Transverse colon (tissue), 4 donors: Measurements from ENCODE around the gene RNU1-3. TPM values are rescaled to one million over a fixed set of nuclear protein-coding genes. Genes with fewer than 3 reads are reported as not detected.
"Not testable (repeated sequence)": the region's sequence is repeated elsewhere in the genome, so short reads cannot be mapped to it uniquely, and the experiment has no call there.

Source experiments
- DNase-seq: peaks from one replicate; pipeline ENCODE4 v3.0.0-alpha.2; 2019
- H3K27ac ChIP-seq, 4 donors: fragments of 200-600 bp; sonication (generic); 2 replicates each; pipeline ENCODE4 v1.5.1; 2016 to 2018; ENCODE audit warnings: inconsistent platforms in 4 of 4
- H3K27me3 ChIP-seq: fragments of 200-600 bp; sonication (generic); 2 replicates; pipeline ENCODE4 v1.5.1; 2017; ENCODE audit warnings: inconsistent platforms
- H3K36me3 ChIP-seq, 4 donors: fragments of 200-600 bp; sonication (generic); 2 replicates each; pipeline ENCODE4 v1.5.1; 2017 to 2019; ENCODE audit warnings: inconsistent platforms in 4 of 4
- H3K4me1 ChIP-seq, 4 donors: fragments of 200-600 bp; sonication (generic); 2 replicates each; pipeline ENCODE4 v1.5.1; 2017 to 2020; ENCODE audit warnings: inconsistent platforms in 4 of 4
- H3K4me3 ChIP-seq, 4 donors: fragments of 200-600 bp; sonication (generic); 1 replicate in 1 of 4; 2 replicates in 3 of 4; pipeline versions ENCODE4 v1.5.1 to v1.6.1; 2017 to 2019; ENCODE audit warnings: inconsistent platforms in 4 of 4
- H3K9me3 ChIP-seq, 2 donors: fragments of 200-600 bp; sonication (generic); 2 replicates each; pipeline ENCODE4 v1.5.1; 2017 to 2019; ENCODE audit warnings: inconsistent platforms in 2 of 2
- CTCF ChIP-seq, 5 experiments: fragments of 200-600 bp in 3 of 5; fragments of 450-650 bp in 2 of 5; sonication (generic) in 3 of 5; IDR thresholded peaks; 1 replicate in 2 of 5; 2 replicates in 3 of 5; pipeline ENCODE4 v1.5.1; 2016 to 2017; ENCODE audit warnings: antibody characterized with exemption in 5 of 5, inconsistent platforms in 3 of 5, mild to moderate bottlenecking in 2 of 5, moderate library complexity in 1 of 5
- WGBS, 2 donors: methylation state at CpG; one replicate each; pipeline ENCODE4 v1.1.5; 2018; ENCODE audit warnings: low coverage in 1 of 2; 5-methylcytosine and 5-hydroxymethylcytosine counted together
- in situ Hi-C, 4 donors: fragments of 200-750 bp; cut with MboI; loops; one replicate each; pipeline versions ENCODE4 v1.15.0 to v1.15.1; 2017; ENCODE audit warnings: low sequenced_read_pairs in 3 of 4, low pct_ligation_motif_present in 1 of 4, low pct_unique_long_range_greater_than_20kb in 1 of 4
- intact Hi-C: fragments of 100-400 bp; cut with DNase I; formaldehyde crosslinking; loops from one replicate; pipeline ENCODE4 v1.15.1; 2023; ENCODE audit warnings: low total_unique reads
- total RNA-seq, 4 donors: library from RNA; depleted of rRNA; stranded (reverse); fragments of >200 nt; gene quantifications; one replicate each; pipeline ENCODE4 v1.1.0, GENCODE V29; 2016

RNU1-3 gene
- total RNA-seq, 4 donors from 2014 or later: under 0.01 TPM; not detected in 1

DNA sequence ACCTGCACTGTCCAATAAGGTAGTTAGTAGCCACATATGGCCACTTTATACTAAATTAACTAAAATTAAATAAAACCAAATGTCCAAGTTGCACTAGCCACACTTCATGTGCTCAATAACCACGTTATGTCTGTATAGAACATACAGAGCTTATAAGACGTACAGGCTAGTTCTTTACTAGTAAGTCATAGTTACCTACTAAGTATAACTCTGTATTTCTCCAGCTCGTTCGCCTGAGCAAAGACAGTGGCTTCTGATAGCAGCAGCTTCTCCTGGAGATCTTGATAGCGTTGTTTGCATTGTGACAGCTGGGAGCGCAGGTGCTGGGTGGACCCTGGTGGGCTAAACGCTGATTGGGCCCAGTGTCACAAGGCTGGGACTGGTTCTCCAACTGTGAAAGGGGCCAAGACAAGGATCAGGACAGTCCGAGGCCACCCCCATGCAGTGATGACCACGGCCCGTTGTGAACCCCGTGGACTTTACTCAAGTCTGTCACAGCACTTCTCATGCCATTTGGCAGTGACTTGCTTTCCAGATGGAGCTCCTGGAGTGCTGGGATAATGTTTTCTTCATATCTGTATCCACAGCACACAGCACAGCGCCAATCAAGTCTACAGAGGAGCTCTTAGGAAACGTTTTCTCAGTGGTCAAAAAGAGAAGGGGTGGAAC is 20.5 kb upstream of the RNU1-3 start:
- intact Hi-C loops: not testable (repeated sequence)
- WGBS, 2 donors: 79% methylated on average over 10 to 13 of the region's 13 CpGs

GRCh38 chr1:16685445-16686371 is 19.0 kb upstream of the RNU1-3 start:
- H3K4me3 ChIP-seq, H3K4me1 ChIP-seq, in situ Hi-C loops, DNase-seq, H3K27ac ChIP-seq, H3K36me3 ChIP-seq, H3K9me3 ChIP-seq, intact Hi-C loops: not testable (repeated sequence)
- WGBS, 2 donors: 43 to 45% methylated on average over 36 to 37 of the region's 37 CpGs
- H3K27me3 ChIP-seq: peaks cover 14% of the 10 kb centered on the region

More for the DNA sequence above, 20.5 kb upstream of the RNU1-3 start:
- H3K27ac ChIP-seq, H3K4me3 ChIP-seq, H3K36me3 ChIP-seq, H3K4me1 ChIP-seq, H3K9me3 ChIP-seq, DNase-seq, in situ Hi-C loops: not testable (repeated sequence)
- peaks cover 14% of the 10 kb centered on the region for H3K27me3 ChIP-seq

- DNase-seq, H3K4me1 ChIP-seq, intact Hi-C loops, H3K9me3 ChIP-seq, H3K27ac ChIP-seq, H3K4me3 ChIP-seq, H3K36me3 ChIP-seq, in situ Hi-C loops: not testable (repeated sequence)
- TF ChIP-seq CTCF (IDR thresholded peaks at IDR 0.05): peak in 4 of 5 experiments; percentile 20 to 75 (median 50)
- peaks cover 14% of the 10 kb centered on the region for H3K27me3 ChIP-seq
- WGBS, 2 donors: 0 to 2% methylated on average over 4 of the region's 4 CpGs
These were observed 18.1 kb upstream of the RNU1-3 start for GRCh38 chr1:16684738-16685337.

- WGBS, 2 donors: 0% methylated on average over 2 of the region's 2 CpGs
- intact Hi-C loops, H3K4me3 ChIP-seq, H3K36me3 ChIP-seq, H3K4me1 ChIP-seq, H3K9me3 ChIP-seq, in situ Hi-C loops, H3K27ac ChIP-seq, DNase-seq: not testable (repeated sequence)
- peaks cover 14% of the 10 kb centered on the region for H3K27me3 ChIP-seq
These were observed 17.4 kb upstream of the RNU1-3 start for GRCh38 chr1:16684152-16684551.

- H3K4me1 ChIP-seq, in situ Hi-C loops, DNase-seq, H3K27ac ChIP-seq, H3K36me3 ChIP-seq, H3K4me3 ChIP-seq, intact Hi-C loops, H3K9me3 ChIP-seq: not testable (repeated sequence)
- peaks cover 24% of the 10 kb centered on the region for H3K27me3 ChIP-seq
These were observed 16.1 kb upstream of the RNU1-3 start for GRCh38 chr1:16682803-16683202.

GRCh38 chr1:16680366-16680765 is 13.6 kb upstream of the RNU1-3 start:
- DNase-seq, intact Hi-C loops, H3K9me3 ChIP-seq, H3K27ac ChIP-seq, H3K4me1 ChIP-seq, H3K4me3 ChIP-seq, H3K27me3 ChIP-seq, H3K36me3 ChIP-seq, in situ Hi-C loops: not testable (repeated sequence)
- WGBS, 2 donors: 63% methylated on average over 19 of the region's 29 CpGs; no CpG with 5 or more reads in 1 of the 2 donors
